ENCODE measurements around the gene GRIFIN.

GRIFIN gene

DNA sequence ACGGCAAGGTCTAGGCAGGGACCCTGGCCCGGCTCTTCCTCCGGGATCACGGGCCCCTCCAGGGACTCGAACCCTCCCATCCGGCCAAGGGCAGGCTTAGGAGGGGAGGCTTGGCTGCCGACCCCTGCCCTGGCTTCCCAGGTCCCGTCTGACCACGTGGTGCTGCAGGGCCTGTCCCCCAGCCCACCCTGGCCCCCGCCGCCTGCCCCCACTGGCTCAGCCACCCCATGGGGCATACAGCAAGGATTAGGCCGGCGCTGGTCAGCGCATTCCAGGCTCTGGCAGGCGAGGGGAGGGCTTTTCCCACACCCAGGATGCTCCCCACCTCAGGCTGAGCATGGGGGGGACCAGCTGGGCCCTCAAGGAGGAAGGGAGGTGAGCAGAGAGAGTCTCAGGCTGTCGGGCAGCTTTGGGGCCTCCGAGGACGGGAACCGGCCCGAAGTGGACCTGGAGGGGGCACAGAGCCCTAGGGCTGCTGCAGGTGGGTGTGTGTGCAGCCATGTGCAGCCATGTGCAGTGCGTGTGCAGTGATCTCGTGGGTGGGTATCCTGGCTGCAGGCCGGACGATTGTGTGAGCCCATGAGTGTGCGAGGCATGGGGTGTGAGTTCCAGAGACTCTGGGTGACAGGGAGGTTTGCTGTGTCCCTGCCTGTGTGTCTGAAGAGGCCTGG is 713 bp upstream of the GRIFIN start:
- no peak for TF ChIP-seq Cebpa-rat (IDR thresholded peaks at IDR 0.05)
- Histone ChIP-seq H3K4me1 (peaks cover 24 to 66% (median 45%) of the 10 kb centered on the region in 10 experiments), H4K20me1 (0 out of 22 replicates have a peak, but pooled peaks cover 0 to 3% (median 0%) of the 10 kb centered on the region in 11 experiments), H3K36me3 (no peaks in the 10 kb centered on the region), H3K4me2 (peak overlapping the region; percentile 81 to 99 (median 94)), H3K9ac (peak overlapping the region; percentile 17 to 68 (median 58); a peak in 16 of 22 replicates), H3K9me3 (replicated peaks in 1 of 11) (no peaks in the 10 kb centered on the region), H3K4me3 (peak overlapping the region in 1 of 10 experiments; percentile 37; a peak in 3 of 20 replicates), H3K27me3 (no peaks in the 10 kb centered on the region), H3K27ac (peak overlapping the region in 5 of 11 experiments; percentile 30 to 71 (median 55); a peak in 6 of 22 replicates)

DNA sequence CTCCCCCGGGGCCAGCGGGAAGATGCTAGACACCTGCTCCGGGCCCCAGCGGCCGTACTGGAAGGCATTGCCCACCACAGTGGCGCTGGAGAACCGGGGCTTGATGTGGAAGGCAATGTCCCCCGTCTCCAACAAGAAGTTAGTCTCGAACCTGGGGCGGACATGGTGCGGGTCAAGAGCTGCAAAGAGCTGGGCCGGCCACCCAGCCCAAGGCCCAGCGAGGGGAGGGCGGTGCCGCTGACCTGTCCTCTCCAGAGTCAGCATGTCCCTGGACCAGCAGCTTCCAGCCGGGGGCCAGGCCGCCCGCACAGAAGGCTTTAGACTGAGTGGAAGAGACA is 551 bp downstream of the GRIFIN start:
- no peaks in the 10 kb centered on the region for H3K27me3 ChIP-seq
- H3K9ac ChIP-seq, result no peak overlapping the region
- no peak overlapping the region for H3K4me3 ChIP-seq
- TF ChIP-seq Cebpa-rat (IDR thresholded peaks at IDR 0.05), result no peak
- 0 out of 22 replicates have a peak, but pooled peaks cover 0 to 3% (median 0%) of the 10 kb centered on the region in 11 experiments for H4K20me1 ChIP-seq
- H3K27ac ChIP-seq, result no peak overlapping the region
- H3K4me1 ChIP-seq, result peaks cover 33 to 75% (median 56%) of the 10 kb centered on the region in 10 experiments
- no peaks in the 10 kb centered on the region for H3K9me3 ChIP-seq (replicated peaks in 1 of 11)
- peak overlapping the region in 6 of 11 experiments; percentile 25 to 50 (median 36); a peak in 6 of 22 replicates for H3K4me2 ChIP-seq
- no peaks in the 10 kb centered on the region for H3K36me3 ChIP-seq

DNA sequence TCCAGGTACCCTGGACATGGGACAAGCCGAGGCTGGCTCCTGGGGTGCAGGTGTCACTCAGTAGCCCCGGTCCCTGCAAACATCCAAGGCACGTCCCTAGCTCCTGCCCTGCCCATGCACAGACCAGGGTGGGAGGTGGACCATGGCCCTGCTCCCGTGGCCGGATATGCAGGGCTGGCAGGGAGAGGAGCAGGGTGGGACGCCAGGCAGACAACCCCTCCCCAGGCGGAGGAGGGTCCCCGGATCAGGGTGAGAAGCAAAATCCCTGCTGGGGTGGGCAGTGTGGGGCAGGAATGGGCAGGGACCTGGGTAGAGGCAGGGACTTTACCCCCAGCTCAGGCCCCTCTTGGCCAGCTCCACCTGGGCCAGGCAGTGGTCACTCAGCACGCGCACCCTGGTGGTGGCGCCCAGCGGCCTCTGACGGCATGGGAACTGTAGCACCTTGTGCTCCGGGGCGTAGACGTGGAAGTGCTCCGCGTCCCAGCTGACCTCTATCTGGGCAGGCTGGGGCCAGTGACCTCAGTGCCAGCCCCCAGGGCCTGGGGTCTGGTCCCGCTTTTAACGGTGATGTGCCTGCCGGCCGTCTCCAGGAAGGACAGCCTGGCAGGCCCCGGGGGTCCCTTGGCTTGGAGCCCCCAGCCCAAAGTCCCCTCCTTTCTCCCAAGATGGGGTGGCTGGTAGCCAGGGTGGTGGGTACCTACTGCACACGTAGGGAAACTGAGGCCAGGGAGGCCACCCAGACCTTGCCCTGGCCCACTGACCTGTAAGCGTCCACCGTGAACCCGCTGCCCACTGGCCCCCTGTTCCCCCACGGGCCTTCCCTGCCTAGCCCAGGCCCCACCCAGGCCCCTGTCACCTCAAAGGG is 1.2 kb downstream of the GRIFIN start:
- peak overlapping the region in 6 of 11 experiments; percentile 25 to 50 (median 36); a peak in 6 of 22 replicates for H3K4me2 ChIP-seq
- peaks cover 38 to 78% (median 62%) of the 10 kb centered on the region in 10 experiments for H3K4me1 ChIP-seq
- H3K27me3 ChIP-seq, result no peaks in the 10 kb centered on the region

GRCh38 chr7:2474224-2474623 is 2.0 kb downstream of the GRIFIN start:
- Histone ChIP-seq H3K4me3 (no peak overlapping the region), H3K36me3 (no peaks in the 10 kb centered on the region), H3K4me2 (no peak overlapping the region), H3K4me1 (peaks cover 46 to 77% (median 63%) of the 10 kb centered on the region in 10 experiments), H3K27ac (no peak overlapping the region), H3K9me3 (replicated peaks in 1 of 11) (no peaks in the 10 kb centered on the region), H3K27me3 (no peaks in the 10 kb centered on the region), H3K9ac (no peak overlapping the region), H4K20me1 (peaks cover 0 to 3% (median 0%) of the 10 kb centered on the region in 11 experiments; a peak in 1 of 22 replicates)
- no peak for TF ChIP-seq Cebpa-rat (IDR thresholded peaks at IDR 0.05)

More for the DNA sequence above, 1.2 kb downstream of the GRIFIN start:
- Histone ChIP-seq H4K20me1 (peaks cover 0 to 3% (median 0%) of the 10 kb centered on the region in 11 experiments; a peak in 1 of 22 replicates), H3K36me3 (no peaks in the 10 kb centered on the region), H3K9me3 (replicated peaks in 1 of 11) (no peaks in the 10 kb centered on the region), H3K4me3 (no peak overlapping the region), H3K27ac (no peak overlapping the region), H3K9ac (no peak overlapping the region)
- TF ChIP-seq Cebpa-rat (IDR thresholded peaks at IDR 0.05), result no peak

DNA sequence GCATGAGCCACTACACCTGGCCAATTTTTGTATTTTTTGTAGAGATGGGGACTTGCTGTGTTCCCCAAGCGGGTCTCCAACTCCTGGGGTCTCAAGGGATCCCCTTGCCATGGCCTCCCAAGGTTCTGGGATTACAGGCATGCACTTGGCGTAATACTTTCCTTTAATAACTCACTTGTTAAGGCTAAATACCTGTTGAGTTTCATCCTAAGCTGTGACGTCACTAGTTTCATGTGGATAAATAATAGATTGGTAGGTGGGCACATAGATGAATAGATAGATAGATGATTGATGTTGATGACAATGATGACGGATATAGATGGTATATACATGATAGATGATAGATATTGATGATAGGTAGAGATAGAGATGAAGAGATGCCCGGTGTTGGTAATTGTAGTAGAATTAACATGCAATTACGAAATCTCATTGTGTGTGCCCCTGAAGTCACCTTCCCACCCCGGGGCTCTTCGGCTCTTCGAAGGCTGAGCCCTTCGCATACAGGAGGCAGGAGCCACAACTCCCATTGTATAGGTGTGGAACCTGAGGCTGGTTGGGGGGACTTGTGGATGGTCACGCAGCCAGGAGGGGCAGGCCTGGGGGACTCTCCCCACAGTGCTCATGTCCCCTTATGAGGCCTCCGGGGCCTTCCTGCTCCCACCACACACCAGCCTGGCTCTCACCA is 2.6 kb downstream of the GRIFIN start:
- no peak overlapping the region for H3K27ac ChIP-seq
- no peaks in the 10 kb centered on the region for H3K36me3 ChIP-seq
- H3K9me3 ChIP-seq (replicated peaks in 1 of 11), result no peaks in the 10 kb centered on the region
- H3K27me3 ChIP-seq, result no peaks in the 10 kb centered on the region
- H4K20me1 ChIP-seq, result peaks cover 0 to 3% (median 0%) of the 10 kb centered on the region in 11 experiments; a peak in 1 of 22 replicates
- H3K4me1 ChIP-seq, result peaks cover 44 to 77% (median 62%) of the 10 kb centered on the region in 10 experiments
- H3K4me2 ChIP-seq, result no peak overlapping the region
- TF ChIP-seq Cebpa-rat (IDR thresholded peaks at IDR 0.05), result no peak
- no peak overlapping the region for H3K9ac ChIP-seq
- H3K4me3 ChIP-seq, result no peak overlapping the region

- no peaks in the 10 kb centered on the region for H3K9me3 ChIP-seq (replicated peaks in 1 of 11)
- no peaks in the 10 kb centered on the region for H3K27me3 ChIP-seq
- H3K4me1 ChIP-seq, result peaks cover 35 to 74% (median 57%) of the 10 kb centered on the region in 10 experiments
- no peak overlapping the region for H3K27ac ChIP-seq
- no peak overlapping the region for H3K4me2 ChIP-seq
- no peak overlapping the region for H3K4me3 ChIP-seq
- no peak for TF ChIP-seq Cebpa-rat (IDR thresholded peaks at IDR 0.05)
- no peaks in the 10 kb centered on the region for H3K36me3 ChIP-seq
- H3K9ac ChIP-seq, result no peak overlapping the region
- H4K20me1 ChIP-seq, result peaks cover 0 to 3% (median 0%) of the 10 kb centered on the region in 11 experiments; a peak in 1 of 22 replicates
Measured at GRCh38 chr7:2472739-2473138, 3.5 kb downstream of the GRIFIN start.

DNA sequence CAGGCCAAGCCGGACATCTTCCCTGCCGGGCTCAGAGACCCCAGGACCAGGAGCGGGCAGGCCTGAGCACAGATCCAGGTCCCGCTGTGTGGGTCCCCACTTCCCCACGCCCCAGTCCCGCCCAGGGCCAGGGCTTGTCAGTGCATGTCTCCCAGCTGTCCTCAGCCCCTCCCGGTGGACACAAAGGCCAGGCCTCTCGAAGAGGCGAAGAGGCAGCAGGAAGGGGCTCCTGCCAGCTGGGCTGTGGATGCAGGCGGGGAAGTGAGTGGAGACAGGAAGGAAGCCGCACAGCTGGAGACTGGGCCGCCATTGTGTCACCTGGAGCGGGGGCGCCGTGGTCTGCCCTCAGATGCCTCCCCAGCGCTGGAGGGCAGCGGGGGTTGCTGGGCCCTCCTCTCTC is 4.8 kb downstream of the GRIFIN start:
- Histone ChIP-seq H3K4me1 (peaks cover 24 to 61% (median 44%) of the 10 kb centered on the region in 10 experiments), H3K27me3 (no peaks in the 10 kb centered on the region), H3K4me2 (peak overlapping the region; percentile 63 to 83 (median 73)), H3K27ac (peak overlapping the region in 6 of 11 experiments; percentile 0 to 48 (median 40); a peak in 7 of 22 replicates), H3K4me3 (no peak overlapping the region), H3K9ac (peak overlapping the region in 6 of 11 experiments; percentile 11 to 52 (median 32); a peak in 5 of 22 replicates), H3K9me3 (replicated peaks in 1 of 11) (no peaks in the 10 kb centered on the region), H3K36me3 (no peaks in the 10 kb centered on the region), H4K20me1 (no peaks in the 10 kb centered on the region; a peak in 1 of 22 replicates)
- TF ChIP-seq Cebpa-rat (IDR thresholded peaks at IDR 0.05), result no peak

GRCh38 chr7:2471022-2471329 is 5.2 kb downstream of the GRIFIN start:
- H3K9me3 ChIP-seq (replicated peaks in 1 of 11), result no peaks in the 10 kb centered on the region
- no peak overlapping the region for H3K4me3 ChIP-seq
- H3K4me2 ChIP-seq, result peak overlapping the region; percentile 63 to 83 (median 73)

More at GRCh38 chr7:2471022-2471329, 5.2 kb downstream of the GRIFIN start:
- Histone ChIP-seq H4K20me1 (no peaks in the 10 kb centered on the region; a peak in 1 of 22 replicates), H3K36me3 (no peaks in the 10 kb centered on the region), H3K4me1 (peaks cover 24 to 61% (median 43%) of the 10 kb centered on the region in 10 experiments), H3K9ac (peak overlapping the region in 4 of 11 experiments; percentile 11 to 43 (median 32); a peak in 4 of 22 replicates), H3K27ac (peak overlapping the region in 5 of 11 experiments; percentile 24 to 48 (median 43); a peak in 6 of 22 replicates), H3K27me3 (no peaks in the 10 kb centered on the region)
- no peak for TF ChIP-seq Cebpa-rat (IDR thresholded peaks at IDR 0.05)

All from BLaER1 treated with 17β-estradiol and CSF1 and Interleukin-3, amounts not matched to agents 10 nM and 100 nM (cell line).